GM21723 (cell line): ENCODE results near the gene KIF26B.
"Not testable (repeated sequence)": the region's sequence is repeated elsewhere in the genome, so short reads cannot be mapped to it uniquely, and the experiment has no call there.

Source experiments
- ATAC-seq: cut with Tn5 transposase; IDR thresholded peaks from one replicate; pipeline ENCODE4 v1.9.1; 2021; ENCODE audit warnings: mild to moderate bottlenecking, moderate library complexity; ENCODE audit not compliant: unreplicated experiment

The KIF26B gene

DNA sequence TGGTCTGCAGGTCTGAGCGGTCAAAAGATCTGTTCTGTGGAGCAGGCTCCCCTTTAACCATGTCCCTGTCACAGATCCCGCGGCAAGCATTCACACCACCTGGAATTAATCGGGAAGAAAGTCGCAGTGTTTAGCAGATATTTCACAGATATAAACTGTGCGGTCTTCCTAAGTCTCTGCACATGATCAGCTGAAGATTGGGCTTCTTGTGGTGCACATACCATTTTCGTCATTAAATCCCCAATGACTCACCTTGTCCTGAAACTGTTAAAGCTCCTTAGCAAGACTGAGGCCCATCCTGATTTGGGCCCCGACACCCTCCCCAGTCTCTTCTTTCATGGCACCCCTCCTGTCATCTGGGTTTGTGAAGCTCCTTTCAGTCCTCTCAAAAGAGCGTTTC, 158.8 kb downstream of the KIF26B start:
- no peak for ATAC-seq

DNA sequence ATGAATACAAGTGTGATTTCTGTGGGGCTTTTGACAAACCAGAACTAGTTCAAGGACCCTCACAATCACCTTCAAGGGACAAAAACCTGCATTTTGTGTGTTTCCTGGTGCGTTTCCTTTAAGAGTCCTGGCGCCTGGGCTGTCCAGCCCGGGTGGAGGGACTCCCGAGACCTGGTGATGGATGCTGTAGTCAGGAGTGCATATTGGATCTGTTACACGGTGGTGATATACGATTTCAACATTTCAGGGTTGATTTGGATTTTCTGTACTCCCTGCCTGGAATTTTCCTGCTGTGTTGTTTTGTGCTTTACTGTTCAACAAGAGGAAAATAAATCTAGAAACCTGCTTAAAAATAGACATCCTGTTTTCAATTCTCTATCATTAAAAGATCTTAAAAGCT, 162.0 kb downstream of the KIF26B start:
- no peak for ATAC-seq

DNA sequence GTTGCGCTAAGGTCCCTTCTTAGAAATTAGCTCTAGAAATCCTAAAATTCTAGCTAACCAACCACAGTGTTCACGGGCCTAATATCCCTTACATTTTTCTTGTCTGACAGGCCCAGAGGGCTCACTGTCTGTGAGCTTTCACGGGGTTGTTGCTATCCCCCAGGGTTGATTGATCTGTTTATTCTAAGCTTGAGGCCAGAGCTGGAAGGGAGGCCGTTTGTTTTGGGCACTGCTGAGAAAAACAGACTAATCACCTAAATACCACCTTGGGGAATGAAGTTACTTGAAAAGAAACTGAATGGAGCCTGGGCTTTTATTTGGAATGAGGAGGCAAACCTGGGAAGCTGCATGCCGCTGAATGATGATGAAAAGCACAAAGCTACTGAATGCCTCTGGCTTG, 162.4 kb downstream of the KIF26B start:
- no peak for ATAC-seq

DNA sequence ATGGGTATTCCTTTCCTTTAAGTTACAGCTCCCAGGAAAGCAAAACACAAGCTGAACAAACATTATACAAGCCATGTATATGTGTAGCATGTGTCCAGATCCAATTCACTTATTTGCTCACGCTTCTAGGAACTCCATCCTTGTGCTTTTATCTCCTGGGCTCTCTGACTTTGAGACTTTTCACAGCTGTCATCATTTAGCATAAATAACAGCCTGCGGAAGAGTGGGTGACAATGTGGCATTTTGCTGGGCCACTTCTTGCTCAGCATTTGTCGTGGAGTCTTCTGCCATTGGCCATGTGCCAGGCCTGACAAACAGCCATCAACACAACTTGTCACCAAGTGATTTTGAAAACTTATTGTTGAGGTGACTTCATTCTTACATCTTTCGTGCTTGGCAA, 164.3 kb downstream of the KIF26B start:
- no peak for ATAC-seq

GRCh38 chr1:245322673-245323072, 167.9 kb downstream of the KIF26B start:
- ATAC-seq: no peak

GRCh38 chr1:245323765-245324164, 169.0 kb downstream of the KIF26B start:
- ATAC-seq: not testable (repeated sequence)

GRCh38 chr1:245325922-245326795, 171.4 kb downstream of the KIF26B start:
- no peak for ATAC-seq

DNA sequence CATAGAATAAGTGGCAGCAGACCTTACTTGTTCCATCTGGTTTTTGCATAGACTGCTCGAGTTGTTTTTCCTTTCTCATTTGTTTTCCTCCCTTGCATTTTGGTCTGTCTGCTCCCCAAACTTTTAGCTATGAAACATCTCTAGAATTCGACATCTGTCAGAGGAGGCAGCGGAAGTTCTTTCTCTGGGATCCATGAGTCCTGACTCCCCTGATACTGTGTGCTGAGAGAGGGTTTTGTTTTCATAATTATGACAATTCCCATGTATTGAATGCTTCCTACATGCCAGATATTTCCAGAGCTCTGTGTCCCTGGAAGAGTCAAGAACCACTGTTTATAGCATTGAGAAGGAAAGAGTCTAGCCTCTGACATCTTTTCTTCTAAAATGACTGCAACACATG, 172.6 kb downstream of the KIF26B start:
- ATAC-seq: no peak

GRCh38 chr1:245327842-245328241, 173.1 kb downstream of the KIF26B start:
- no peak for ATAC-seq

DNA sequence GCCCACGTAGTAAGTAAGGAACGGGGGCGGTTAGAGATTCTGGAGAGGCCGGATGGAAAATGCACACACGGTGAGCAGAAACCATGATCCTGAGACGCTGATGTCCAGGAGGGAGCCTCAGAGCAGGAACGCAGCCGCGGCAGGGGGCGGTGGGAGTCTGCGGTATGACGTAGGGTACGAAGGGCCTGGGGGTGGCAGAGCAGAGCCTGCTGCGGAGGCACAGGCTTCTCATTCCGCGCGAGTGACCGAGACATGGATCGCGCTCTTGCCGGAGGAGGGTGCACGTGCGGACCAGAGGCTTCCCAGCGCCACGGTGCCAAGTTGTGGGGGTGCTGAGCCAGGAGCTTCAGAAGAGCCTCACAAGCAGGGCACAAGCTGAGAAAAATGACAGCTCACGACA, 176.2 kb downstream of the KIF26B start:
- ATAC-seq: no peak

GRCh38 chr1:245332085-245332484, 177.3 kb downstream of the KIF26B start:
- no peak for ATAC-seq

DNA sequence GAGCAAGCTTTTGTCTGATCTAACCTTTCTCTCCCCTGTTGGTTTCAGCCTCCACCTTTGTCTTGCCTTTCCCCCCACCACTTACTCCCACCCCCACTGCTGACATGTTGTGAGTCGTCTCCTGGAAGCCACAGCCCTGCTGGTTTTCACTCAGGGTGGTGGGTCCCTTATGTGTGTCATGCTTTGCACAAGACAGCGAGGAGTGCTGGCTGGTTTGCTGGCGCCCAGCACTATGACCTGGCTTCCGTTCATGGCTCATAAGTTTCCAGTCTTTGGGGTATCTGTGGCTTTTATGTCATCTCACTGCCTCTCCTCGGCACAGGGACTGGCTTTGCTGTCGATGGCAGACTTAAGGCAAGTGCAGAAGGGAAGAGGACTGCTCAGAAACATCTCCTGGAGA, 177.7 kb downstream of the KIF26B start:
- no peak for ATAC-seq

- no peak for ATAC-seq
Observed at GRCh38 chr1:245334235-245334634, 179.4 kb downstream of the KIF26B start.

- ATAC-seq: no peak
Observed at GRCh38 chr1:245334827-245335490, 180.2 kb downstream of the KIF26B start.

DNA sequence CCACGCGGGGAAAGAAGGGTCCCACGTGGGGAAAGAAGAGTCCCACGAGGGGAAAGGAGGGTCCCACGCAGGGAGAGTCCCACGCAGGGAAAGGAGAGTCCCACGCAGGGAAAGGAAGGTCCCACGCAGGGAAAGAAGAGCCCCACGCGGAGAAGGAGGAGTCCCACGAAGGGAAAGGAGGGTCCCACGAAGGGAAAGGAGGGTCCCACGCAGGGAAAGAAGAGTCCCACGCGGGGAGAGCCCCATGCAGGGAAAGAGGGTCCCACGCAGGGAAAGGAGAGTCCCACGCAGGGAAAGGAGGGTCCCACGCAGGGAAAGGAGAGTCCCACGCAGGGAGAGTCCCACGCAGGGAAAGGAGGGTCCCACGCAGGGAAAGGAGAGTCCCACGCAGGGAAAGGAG, 180.9 kb downstream of the KIF26B start:
- ATAC-seq: not testable (repeated sequence)

- no peak for ATAC-seq
Observed at GRCh38 chr1:245336149-245336983, 181.6 kb downstream of the KIF26B start.

DNA sequence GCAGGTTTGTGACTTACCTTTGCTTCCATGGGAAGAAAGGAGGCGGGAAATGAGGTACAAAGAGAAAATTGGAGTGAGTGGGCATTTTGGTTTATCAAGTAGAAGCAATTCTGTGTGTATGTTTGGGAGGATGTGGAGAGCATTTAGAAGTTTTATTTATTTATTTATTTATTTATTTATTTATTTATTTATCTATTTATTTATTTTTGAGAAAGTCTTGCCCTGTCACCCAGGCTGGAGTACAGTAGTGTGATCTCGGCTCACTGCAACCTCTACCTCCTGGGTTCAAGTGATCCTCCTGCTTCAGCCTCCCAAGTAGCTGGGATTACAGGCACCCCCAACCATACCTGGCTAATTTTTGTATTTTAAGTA, 182.2 kb downstream of the KIF26B start:
- ATAC-seq: not testable (repeated sequence)

- ATAC-seq: no peak
Observed at GRCh38 chr1:245337829-245338484, 183.2 kb downstream of the KIF26B start.

DNA sequence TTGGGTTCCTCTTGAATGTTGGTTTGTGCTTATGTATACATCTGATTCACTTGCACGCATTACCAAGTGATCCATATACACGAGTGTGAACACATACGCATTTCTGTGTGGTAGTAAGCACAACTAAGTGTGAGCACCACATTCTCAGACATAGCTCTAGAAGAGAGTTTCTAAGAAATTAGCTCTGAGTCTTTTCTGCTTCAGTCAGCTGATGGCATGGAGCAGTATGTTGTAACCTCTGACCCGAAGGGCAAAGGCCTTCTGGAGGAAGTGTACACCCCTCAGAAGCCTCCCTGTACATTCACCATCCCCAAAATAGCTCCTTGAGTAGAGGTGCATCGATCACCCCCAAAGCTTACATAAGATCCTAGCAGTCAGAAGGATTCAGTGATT, 183.7 kb downstream of the KIF26B start:
- ATAC-seq: no peak

- no peak for ATAC-seq
Observed at GRCh38 chr1:245341743-245342142, 187.0 kb downstream of the KIF26B start.
